ENCODE measurements around the gene CDC14A.
A peak's percentile ranks its signal among the peaks of the same experiment; 100 is the strongest.

CDC14A gene

GRCh38 chr1:100352267-100353070 lies at the start of gene CDC14A:
Gene CDC14A (plus strand): TSS chr1:100352506. CDS start chr1:100352955, 449 bp downstream.
- Histone ChIP-seq H3K27me3 (ENCODE audit: control insufficient read depth in 2 of 2, insufficient read depth in 2 of 2, low read length in 2 of 2) (no peaks in the 10 kb centered on the region), H3K36me3 (ENCODE audit: control insufficient read depth in 2 of 2, insufficient read depth in 2 of 2, low read length in 2 of 2) (peaks cover 0 to 3% of the 10 kb centered on the region in 2 donors)

GRCh38 chr1:100302739-100303138 lies 49.6 kb upstream of the CDC14A start:
- no peaks in the 10 kb centered on the region for H3K36me3 ChIP-seq (ENCODE audit: control insufficient read depth in 2 of 2, insufficient read depth in 2 of 2, low read length in 2 of 2)
- H3K4me1 ChIP-seq (ENCODE audit: control insufficient read depth in 2 of 2, insufficient read depth in 2 of 2, low read length in 2 of 2): no peaks in the 10 kb centered on the region
- no peak overlapping the region for H3K4me3 ChIP-seq (ENCODE audit: low read length in 2 of 2)
- H3K9me3 ChIP-seq (ENCODE audit: control insufficient read depth in 2 of 2, low read length in 2 of 2): no peaks in the 10 kb centered on the region
- no peak overlapping the region for H3K27ac ChIP-seq (ENCODE audit: low read depth in 2 of 2, low read length in 2 of 2)
- H3K27me3 ChIP-seq (ENCODE audit: control insufficient read depth in 2 of 2, insufficient read depth in 2 of 2, low read length in 2 of 2): no peaks in the 10 kb centered on the region
- H3K9ac ChIP-seq (ENCODE audit: low read depth in 1 of 2, low read length in 2 of 2): no peak overlapping the region

More at GRCh38 chr1:100352267-100353070, at the start of gene CDC14A:
- H3K4me3 ChIP-seq (ENCODE audit: low read length in 2 of 2): peak within 1 kb of the TSS; percentile 93 to 97
- H3K9ac ChIP-seq (ENCODE audit: low read depth in 1 of 2, low read length in 2 of 2): peak within 1 kb of the TSS; percentile 87 to 92
- peak within 1 kb of the TSS; percentile 93 for H3K27ac ChIP-seq (ENCODE audit: low read depth in 2 of 2, low read length in 2 of 2)
- H3K9me3 ChIP-seq (ENCODE audit: control insufficient read depth in 2 of 2, low read length in 2 of 2): no peaks in the 10 kb centered on the region
- H3K4me1 ChIP-seq (ENCODE audit: control insufficient read depth in 2 of 2, insufficient read depth in 2 of 2, low read length in 2 of 2): peaks cover 16 to 20% of the 10 kb centered on the region in 2 donors

GRCh38 chr1:100304227-100304626 lies 48.1 kb upstream of the CDC14A start:
- Histone ChIP-seq H3K36me3 (ENCODE audit: control insufficient read depth in 2 of 2, insufficient read depth in 2 of 2, low read length in 2 of 2) (no peaks in the 10 kb centered on the region), H3K4me1 (ENCODE audit: control insufficient read depth in 2 of 2, insufficient read depth in 2 of 2, low read length in 2 of 2) (no peaks in the 10 kb centered on the region)

GRCh38 chr1:100304921-100305320 lies 47.4 kb upstream of the CDC14A start:
- Histone ChIP-seq H3K27ac (ENCODE audit: low read depth in 2 of 2, low read length in 2 of 2) (no peak overlapping the region), H3K27me3 (ENCODE audit: control insufficient read depth in 2 of 2, insufficient read depth in 2 of 2, low read length in 2 of 2) (no peaks in the 10 kb centered on the region), H3K9ac (ENCODE audit: low read depth in 1 of 2, low read length in 2 of 2) (no peak overlapping the region), H3K36me3 (ENCODE audit: control insufficient read depth in 2 of 2, insufficient read depth in 2 of 2, low read length in 2 of 2) (no peaks in the 10 kb centered on the region), H3K4me1 (ENCODE audit: control insufficient read depth in 2 of 2, insufficient read depth in 2 of 2, low read length in 2 of 2) (no peaks in the 10 kb centered on the region), H3K9me3 (ENCODE audit: control insufficient read depth in 2 of 2, low read length in 2 of 2) (no peaks in the 10 kb centered on the region), H3K4me3 (ENCODE audit: low read length in 2 of 2) (no peak overlapping the region)

More at GRCh38 chr1:100304227-100304626, 48.1 kb upstream of the CDC14A start:
- Histone ChIP-seq H3K9ac (ENCODE audit: low read depth in 1 of 2, low read length in 2 of 2) (no peak overlapping the region), H3K27me3 (ENCODE audit: control insufficient read depth in 2 of 2, insufficient read depth in 2 of 2, low read length in 2 of 2) (no peaks in the 10 kb centered on the region), H3K27ac (ENCODE audit: low read depth in 2 of 2, low read length in 2 of 2) (no peak overlapping the region), H3K4me3 (ENCODE audit: low read length in 2 of 2) (no peak overlapping the region), H3K9me3 (ENCODE audit: control insufficient read depth in 2 of 2, low read length in 2 of 2) (no peaks in the 10 kb centered on the region)

GRCh38 chr1:100305954-100306353 lies 46.4 kb upstream of the CDC14A start:
- H3K4me3 ChIP-seq (ENCODE audit: low read length in 2 of 2): no peak overlapping the region
- H3K4me1 ChIP-seq (ENCODE audit: control insufficient read depth in 2 of 2, insufficient read depth in 2 of 2, low read length in 2 of 2): no peaks in the 10 kb centered on the region
- H3K27me3 ChIP-seq (ENCODE audit: control insufficient read depth in 2 of 2, insufficient read depth in 2 of 2, low read length in 2 of 2): no peaks in the 10 kb centered on the region
- H3K9ac ChIP-seq (ENCODE audit: low read depth in 1 of 2, low read length in 2 of 2): no peak overlapping the region
- H3K36me3 ChIP-seq (ENCODE audit: control insufficient read depth in 2 of 2, insufficient read depth in 2 of 2, low read length in 2 of 2): no peaks in the 10 kb centered on the region
- no peaks in the 10 kb centered on the region for H3K9me3 ChIP-seq (ENCODE audit: control insufficient read depth in 2 of 2, low read length in 2 of 2)
- no peak overlapping the region for H3K27ac ChIP-seq (ENCODE audit: low read depth in 2 of 2, low read length in 2 of 2)

- Histone ChIP-seq H3K27ac (ENCODE audit: low read depth in 2 of 2, low read length in 2 of 2) (no peak overlapping the region), H3K36me3 (ENCODE audit: control insufficient read depth in 2 of 2, insufficient read depth in 2 of 2, low read length in 2 of 2) (no peaks in the 10 kb centered on the region), H3K4me3 (ENCODE audit: low read length in 2 of 2) (no peak overlapping the region), H3K9me3 (ENCODE audit: control insufficient read depth in 2 of 2, low read length in 2 of 2) (no peaks in the 10 kb centered on the region), H3K27me3 (ENCODE audit: control insufficient read depth in 2 of 2, insufficient read depth in 2 of 2, low read length in 2 of 2) (no peaks in the 10 kb centered on the region), H3K9ac (ENCODE audit: low read depth in 1 of 2, low read length in 2 of 2) (no peak overlapping the region), H3K4me1 (ENCODE audit: control insufficient read depth in 2 of 2, insufficient read depth in 2 of 2, low read length in 2 of 2) (no peaks in the 10 kb centered on the region)
Observed at GRCh38 chr1:100306735-100307313, 45.5 kb upstream of the CDC14A start.

- Histone ChIP-seq H3K27ac (ENCODE audit: low read depth in 2 of 2, low read length in 2 of 2) (no peak overlapping the region), H3K9me3 (ENCODE audit: control insufficient read depth in 2 of 2, low read length in 2 of 2) (no peaks in the 10 kb centered on the region), H3K27me3 (ENCODE audit: control insufficient read depth in 2 of 2, insufficient read depth in 2 of 2, low read length in 2 of 2) (no peaks in the 10 kb centered on the region), H3K9ac (ENCODE audit: low read depth in 1 of 2, low read length in 2 of 2) (no peak overlapping the region), H3K4me3 (ENCODE audit: low read length in 2 of 2) (no peak overlapping the region), H3K4me1 (ENCODE audit: control insufficient read depth in 2 of 2, insufficient read depth in 2 of 2, low read length in 2 of 2) (no peaks in the 10 kb centered on the region), H3K36me3 (ENCODE audit: control insufficient read depth in 2 of 2, insufficient read depth in 2 of 2, low read length in 2 of 2) (no peaks in the 10 kb centered on the region)
Observed at GRCh38 chr1:100308777-100309176, 43.5 kb upstream of the CDC14A start.

GRCh38 chr1:100309863-100310262 lies 42.4 kb upstream of the CDC14A start:
- H3K4me1 ChIP-seq (ENCODE audit: control insufficient read depth in 2 of 2, insufficient read depth in 2 of 2, low read length in 2 of 2): no peaks in the 10 kb centered on the region
- no peak overlapping the region for H3K9ac ChIP-seq (ENCODE audit: low read depth in 1 of 2, low read length in 2 of 2)
- no peaks in the 10 kb centered on the region for H3K9me3 ChIP-seq (ENCODE audit: control insufficient read depth in 2 of 2, low read length in 2 of 2)
- H3K36me3 ChIP-seq (ENCODE audit: control insufficient read depth in 2 of 2, insufficient read depth in 2 of 2, low read length in 2 of 2): no peaks in the 10 kb centered on the region
- no peak overlapping the region for H3K27ac ChIP-seq (ENCODE audit: low read depth in 2 of 2, low read length in 2 of 2)
- no peaks in the 10 kb centered on the region for H3K27me3 ChIP-seq (ENCODE audit: control insufficient read depth in 2 of 2, insufficient read depth in 2 of 2, low read length in 2 of 2)
- H3K4me3 ChIP-seq (ENCODE audit: low read length in 2 of 2): no peak overlapping the region

GRCh38 chr1:100313382-100313781 lies 38.9 kb upstream of the CDC14A start:
- H3K4me1 ChIP-seq (ENCODE audit: control insufficient read depth in 2 of 2, insufficient read depth in 2 of 2, low read length in 2 of 2): no peaks in the 10 kb centered on the region
- H3K27ac ChIP-seq (ENCODE audit: low read depth in 2 of 2, low read length in 2 of 2): no peak overlapping the region
- H3K9ac ChIP-seq (ENCODE audit: low read depth in 1 of 2, low read length in 2 of 2): no peak overlapping the region
- peaks cover 0 to 5% of the 10 kb centered on the region in 2 donors for H3K9me3 ChIP-seq (ENCODE audit: control insufficient read depth in 2 of 2, low read length in 2 of 2)
- H3K4me3 ChIP-seq (ENCODE audit: low read length in 2 of 2): no peak overlapping the region
- H3K36me3 ChIP-seq (ENCODE audit: control insufficient read depth in 2 of 2, insufficient read depth in 2 of 2, low read length in 2 of 2): no peaks in the 10 kb centered on the region
- H3K27me3 ChIP-seq (ENCODE audit: control insufficient read depth in 2 of 2, insufficient read depth in 2 of 2, low read length in 2 of 2): no peaks in the 10 kb centered on the region

- Histone ChIP-seq H3K4me1 (ENCODE audit: control insufficient read depth in 2 of 2, insufficient read depth in 2 of 2, low read length in 2 of 2) (no peaks in the 10 kb centered on the region), H3K36me3 (ENCODE audit: control insufficient read depth in 2 of 2, insufficient read depth in 2 of 2, low read length in 2 of 2) (no peaks in the 10 kb centered on the region), H3K4me3 (ENCODE audit: low read length in 2 of 2) (no peak overlapping the region), H3K27me3 (ENCODE audit: control insufficient read depth in 2 of 2, insufficient read depth in 2 of 2, low read length in 2 of 2) (no peaks in the 10 kb centered on the region), H3K9me3 (ENCODE audit: control insufficient read depth in 2 of 2, low read length in 2 of 2) (peaks cover 0 to 7% of the 10 kb centered on the region in 2 donors), H3K9ac (ENCODE audit: low read depth in 1 of 2, low read length in 2 of 2) (no peak overlapping the region), H3K27ac (ENCODE audit: low read depth in 2 of 2, low read length in 2 of 2) (no peak overlapping the region)
Observed at GRCh38 chr1:100316622-100317021, 35.7 kb upstream of the CDC14A start.

All from mucosa of rectum (tissue), 2 donors.